ENCODE data around the gene SHCBP1L.

GRCh38 chr1:182955596-182956588 is 2.9 kb upstream of the SHCBP1L start:
- TF ChIP-seq POLR2A (IDR thresholded peaks at IDR 0.05; ENCODE audit: low read length) (no peak), GATA1 (IDR thresholded peaks at IDR 0.05; ENCODE audit: low read depth, low read length) (no peak)
